HG03280 (cell line): ENCODE results near the gene BAHCC1.
"Not testable (repeated sequence)": the region's sequence is repeated elsewhere in the genome, so short reads cannot be mapped to it uniquely, and the experiment has no call there.

ENCODE experiments used
- ATAC-seq: cut with Tn5 transposase; IDR thresholded peaks from one replicate; pipeline ENCODE4 v1.9.1; 2021; ENCODE audit warnings: mild to moderate bottlenecking, moderate library complexity; ENCODE audit not compliant: unreplicated experiment

Gene BAHCC1

GRCh38 chr17:81411305-81411704, 16.0 kb downstream of the BAHCC1 start:
- no peak for ATAC-seq

- ATAC-seq: no peak
These were observed 17.3 kb downstream of the BAHCC1 start for GRCh38 chr17:81412490-81413093.

- no peak for ATAC-seq
These were observed 18.4 kb downstream of the BAHCC1 start for GRCh38 chr17:81413497-81414135.

- no peak for ATAC-seq
These were observed 19.7 kb downstream of the BAHCC1 start for GRCh38 chr17:81414756-81415516.

- no peak for ATAC-seq
These were observed 20.4 kb downstream of the BAHCC1 start for GRCh38 chr17:81415681-81416080.

DNA sequence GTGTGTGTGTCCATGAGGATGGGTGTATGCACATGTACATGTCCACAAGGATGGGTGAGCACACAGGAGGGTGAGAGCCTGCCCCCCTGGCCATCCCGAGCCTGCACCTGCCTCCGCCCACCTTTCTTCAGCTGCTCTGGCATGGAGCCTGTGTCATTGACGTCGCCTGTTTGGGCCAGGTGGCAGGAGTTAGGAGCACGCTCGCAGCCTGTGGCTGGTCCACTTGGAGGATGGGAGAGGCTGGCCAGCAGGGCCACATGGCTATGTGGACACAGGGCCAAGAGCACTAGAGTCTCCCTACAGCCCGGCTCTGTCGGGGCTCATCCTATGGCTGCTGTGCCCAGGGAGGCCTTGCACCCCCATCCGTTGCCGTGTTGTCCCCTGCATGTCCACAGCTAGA, 21.4 kb downstream of the BAHCC1 start:
- ATAC-seq: no peak

GRCh38 chr17:81417049-81417878, 22.0 kb downstream of the BAHCC1 start:
- ATAC-seq: no peak

- ATAC-seq: no peak
These were observed 22.8 kb downstream of the BAHCC1 start for GRCh38 chr17:81417879-81418709.

DNA sequence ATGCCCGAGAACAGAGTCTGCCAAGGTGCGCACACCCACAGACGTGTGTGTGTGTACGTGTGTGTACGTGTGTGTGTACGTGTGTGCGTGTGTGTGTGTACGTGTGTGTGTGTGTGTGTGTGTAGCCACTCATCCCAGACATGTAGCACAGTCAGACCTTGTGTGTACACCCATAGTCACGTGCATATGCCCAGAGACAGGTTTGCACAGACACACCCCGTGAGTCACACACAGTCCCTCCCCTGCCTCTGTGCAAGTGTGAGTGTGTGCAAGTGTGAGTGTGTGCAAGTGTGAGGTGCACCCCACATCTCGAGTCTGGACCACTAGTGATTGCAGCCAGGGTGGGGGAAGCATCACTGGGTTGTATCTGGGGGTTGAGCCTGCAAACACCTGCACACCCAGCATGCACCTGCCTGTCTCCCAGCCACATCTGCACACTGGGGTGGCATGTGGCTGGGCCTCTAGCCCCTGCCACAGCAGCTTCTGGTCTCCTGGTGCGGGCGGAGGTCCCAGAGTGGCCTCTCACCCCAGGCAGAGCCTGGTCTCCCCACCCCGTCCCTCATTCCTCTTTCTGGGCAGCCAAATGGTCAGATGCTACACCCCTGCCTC, 23.6 kb downstream of the BAHCC1 start:
- ATAC-seq: no peak

GRCh38 chr17:81419319-81419885, 24.1 kb downstream of the BAHCC1 start:
- ATAC-seq: no peak

DNA sequence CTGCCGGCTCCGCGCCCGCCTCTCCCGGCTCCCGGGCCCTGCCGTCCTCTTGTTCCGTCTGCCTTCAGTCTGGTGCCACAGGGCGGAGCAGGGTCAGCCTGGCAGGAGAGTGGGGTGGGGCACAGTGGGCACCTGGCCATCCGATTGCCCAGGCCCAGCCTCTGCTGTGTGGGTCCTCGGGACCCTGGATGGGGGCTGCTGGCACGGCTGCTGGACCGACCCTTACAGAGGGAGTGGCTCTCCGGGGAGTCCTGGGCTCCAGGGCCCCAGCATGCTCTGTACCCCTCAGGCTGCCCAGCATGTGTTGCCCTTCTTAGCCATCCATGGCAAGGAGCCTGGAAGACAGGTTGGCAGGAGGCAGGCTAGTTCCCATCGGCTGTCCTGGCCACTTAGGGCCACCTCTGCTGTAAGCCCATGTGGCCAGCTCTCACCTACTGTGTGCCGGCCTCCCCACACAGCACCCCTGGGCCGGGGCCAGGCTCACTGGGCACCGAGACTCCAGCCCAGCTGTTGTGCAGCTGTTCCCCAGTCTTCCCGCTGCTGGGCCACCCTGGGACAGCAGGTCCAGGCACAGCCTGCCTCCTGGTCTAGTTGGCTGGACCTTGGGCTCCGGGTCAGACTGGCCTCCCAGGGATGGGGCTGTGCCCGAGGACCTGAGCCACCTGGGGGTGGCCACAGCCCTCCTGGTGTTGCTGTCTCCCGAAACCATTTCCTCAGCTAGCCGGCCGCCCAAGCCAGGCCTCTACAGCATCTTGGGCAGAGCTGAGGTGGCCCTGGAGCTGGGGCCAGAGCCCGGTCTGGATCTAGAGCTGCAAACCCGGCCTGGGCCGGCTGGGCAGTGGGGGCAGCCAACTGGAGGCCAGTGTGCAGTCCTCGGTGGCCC, 24.9 kb downstream of the BAHCC1 start:
- no peak for ATAC-seq

GRCh38 chr17:81420769-81421462, 25.7 kb downstream of the BAHCC1 start:
- no peak for ATAC-seq

DNA sequence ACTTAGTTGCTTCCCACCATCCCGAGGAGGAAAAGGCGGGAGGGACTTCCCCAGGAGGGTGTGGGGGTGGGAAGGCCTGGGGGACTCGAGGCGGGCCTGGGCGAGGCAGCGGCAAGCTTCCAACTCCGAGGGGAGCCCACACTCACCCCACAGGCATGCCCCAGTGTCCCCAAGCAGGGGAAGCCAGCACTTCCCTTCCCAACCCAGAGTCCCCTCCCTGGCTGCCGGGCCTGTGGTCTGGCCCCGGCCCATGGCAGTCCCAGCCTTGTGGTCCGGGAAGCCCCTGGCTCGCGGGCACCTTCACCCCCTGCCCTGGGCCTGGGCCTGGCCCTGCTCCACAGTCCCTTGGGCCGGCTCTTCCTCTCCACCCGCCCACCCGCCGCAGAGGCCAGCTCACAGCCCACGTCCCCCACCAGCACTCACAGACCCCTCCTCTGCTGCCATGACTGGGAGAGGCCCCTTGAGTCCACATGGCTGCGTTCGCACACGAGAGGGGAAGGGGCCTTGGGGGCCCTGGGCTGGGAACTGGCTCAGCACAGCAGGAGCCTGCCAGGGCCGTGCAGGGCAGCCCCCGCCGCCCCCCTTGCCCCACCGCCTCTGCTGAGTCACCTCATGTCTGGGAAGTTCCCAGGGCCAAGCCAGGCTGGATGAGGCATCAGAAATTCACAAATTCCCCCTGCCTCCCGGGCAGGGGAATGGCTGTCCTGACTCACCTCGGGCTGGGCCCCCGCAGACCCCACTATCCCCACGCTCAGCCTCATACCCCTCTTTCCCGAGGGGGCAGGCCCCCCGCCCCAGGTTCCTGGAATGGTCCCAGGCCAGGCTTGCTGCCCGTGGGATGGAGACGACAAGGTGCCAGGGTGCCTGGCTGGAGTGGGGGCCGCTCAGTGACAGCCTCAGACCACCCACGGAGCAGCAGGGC, 27.8 kb downstream of the BAHCC1 start:
- ATAC-seq: no peak

GRCh38 chr17:81423698-81424071, 28.4 kb downstream of the BAHCC1 start:
- ATAC-seq: no peak

DNA sequence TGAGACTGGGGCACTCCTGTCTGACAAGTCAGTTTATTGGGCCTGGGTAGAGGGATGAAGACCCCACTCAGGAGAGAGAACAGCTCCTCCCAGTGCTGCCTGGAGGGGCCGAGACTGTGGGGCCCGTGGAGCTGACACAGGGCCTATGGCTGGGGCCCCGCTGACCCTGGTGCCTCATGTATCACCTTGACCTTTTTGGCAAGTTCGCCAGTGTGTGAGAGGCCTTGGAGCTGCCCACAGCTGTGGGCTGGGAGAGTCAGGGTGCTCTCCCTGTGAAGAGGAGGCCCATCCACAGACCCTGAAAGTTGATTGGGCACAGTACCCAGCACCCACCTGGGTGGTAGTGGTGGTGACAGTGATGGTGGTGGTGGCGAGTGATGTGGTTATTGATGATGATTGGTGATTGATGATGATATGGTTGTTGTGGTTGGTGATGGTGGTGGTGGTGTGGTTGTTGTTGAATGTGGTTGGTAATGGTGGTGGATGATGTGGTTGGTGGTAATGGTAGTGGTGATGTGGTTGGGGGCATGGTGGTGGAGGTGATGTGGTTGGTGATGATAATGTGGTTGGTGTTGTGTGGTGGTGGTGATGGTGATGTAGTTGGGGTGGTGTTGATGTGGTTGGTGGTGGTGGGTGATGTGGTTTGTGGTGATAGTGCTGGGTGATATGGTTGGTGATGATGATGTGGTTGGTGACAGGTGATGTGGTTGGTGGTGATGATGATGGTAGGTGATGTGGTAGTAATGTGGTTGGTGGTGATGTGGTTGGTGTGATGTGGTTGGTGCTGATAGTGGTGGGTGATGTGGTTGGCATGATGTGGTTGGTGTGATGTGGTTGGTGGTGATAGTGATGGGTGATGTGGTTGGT, 29.1 kb downstream of the BAHCC1 start:
- ATAC-seq: no peak

DNA sequence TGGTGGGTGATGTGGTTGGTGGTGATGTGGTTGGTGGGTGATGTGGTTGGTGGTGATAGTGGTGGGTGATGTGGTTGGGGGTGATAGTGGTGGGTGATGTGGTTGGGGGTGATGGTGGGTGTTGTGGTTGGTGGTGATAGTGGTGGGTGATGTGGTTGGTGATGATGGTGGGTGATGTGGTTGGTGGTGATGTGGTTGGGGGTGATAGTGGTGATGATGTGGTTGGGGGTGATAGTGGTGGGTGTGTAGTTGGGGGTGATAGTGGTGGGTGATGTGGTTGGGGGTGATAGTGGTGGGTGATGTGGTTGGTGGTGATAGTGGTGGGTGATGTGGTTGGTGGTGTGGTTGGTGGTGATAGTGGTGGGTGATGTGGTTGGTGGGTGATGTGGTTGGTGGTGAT, 29.8 kb downstream of the BAHCC1 start:
- not testable (repeated sequence) for ATAC-seq
